NB4 (cell line): ENCODE results near the gene YPEL5.

Experiments
- CTCF ChIP-seq: IDR thresholded peaks from one replicate; pipeline ENCODE4 v1.5.1; 2012; ENCODE audit warnings: low read depth, low read length
- MAX ChIP-seq: IDR thresholded peaks from 2 replicates; pipeline ENCODE4 v1.6.1; 2011; ENCODE audit warnings: low read depth, low read length
- POLR2A ChIP-seq: IDR thresholded peaks from 2 replicates; pipeline ENCODE4 v1.6.1; 2011; ENCODE audit warnings: mild to moderate bottlenecking; ENCODE audit not compliant: insufficient read length; ENCODE audit errors: extremely low read depth

- no peak for TF ChIP-seq POLR2A
- TF ChIP-seq CTCF: no peak
- no peak for TF ChIP-seq MAX
These were observed 19.6 kb upstream of the YPEL5 start for GRCh38 chr2:30127016-30127893.
